GM12892 (cell line): ENCODE data around the gene TTBK2.

Source experiments
- POLR2A ChIP-seq: IDR thresholded peaks from 2 replicates; pipeline ENCODE4 v1.6.1; 2011; ENCODE audit warnings: low read depth, low read length, control low read depth
- POLR2AphosphoS5 ChIP-seq: IDR thresholded peaks from 2 replicates; pipeline ENCODE4 v1.6.1; 2011; ENCODE audit warnings: low read depth, low read length, control low read depth

DNA sequence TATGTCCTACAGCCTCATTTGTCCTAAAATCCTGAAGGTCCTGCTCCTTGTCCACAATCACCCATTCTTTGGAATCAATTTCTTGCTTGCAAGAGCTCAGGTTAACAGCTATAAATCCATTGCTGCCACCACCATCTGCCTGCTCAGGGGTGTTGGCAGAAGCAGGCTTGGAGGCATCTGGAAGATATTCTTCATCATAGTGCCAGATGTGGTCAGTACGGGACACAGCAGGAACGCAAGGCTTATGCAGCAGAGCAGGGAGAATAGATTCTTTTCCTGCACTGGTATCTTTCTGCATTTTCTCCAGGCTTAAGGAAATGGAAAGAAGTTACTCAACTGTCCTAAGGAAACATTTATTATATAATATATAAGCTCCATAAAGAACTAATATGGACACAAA is 145.2 kb downstream of the TTBK2 start:
- TF ChIP-seq POLR2AphosphoS5 (no peak), POLR2A (no peak)
